Panc1 (cell line): ENCODE measurements around the gene GRPR.

ENCODE experiments used
- CTCF ChIP-seq: fragments of 450-650 bp; IDR thresholded peaks from 2 replicates; pipeline ENCODE4 v1.5.1; 2017; ENCODE audit warnings: mild to moderate bottlenecking
- POLR2AphosphoS5 ChIP-seq: IDR thresholded peaks from 2 replicates; pipeline ENCODE4 v1.6.1; 2012; ENCODE audit warnings: mild to moderate bottlenecking, low read depth, low read length, moderate library complexity

- no peak for TF ChIP-seq CTCF
- no peak for TF ChIP-seq POLR2AphosphoS5
These were observed 2.3 kb downstream of the GRPR start for GRCh38 chrX:16125520-16126149.
